SK-N-MC (cell line): ENCODE measurements around the gene MTCH1.

Experiments used
- EZH2 ChIP-seq: fragments of 200-600 bp; sonication (generic); IDR thresholded peaks from one replicate; pipeline ENCODE4 v1.6.1; 2017; ENCODE audit warnings: antibody characterized with exemption
- FOXP2 ChIP-seq: optimal IDR thresholded peaks from 2 replicates; pipeline ENCODE3; 2011; ENCODE audit warnings: mild to moderate bottlenecking, moderate library complexity; ENCODE audit not compliant: insufficient read depth; ENCODE audit errors: extremely low read length, control extremely low read depth

GRCh38 chr6:36985808-36986703, at the start of gene MTCH1:
- TF ChIP-seq EZH2 (no peak), FOXP2 (no peak)
